Peyer's patch (tissue), 4 donors: ENCODE measurements around the gene MYO6. TPM values are rescaled to one million over a fixed set of nuclear protein-coding genes. Genes with fewer than 3 reads are reported as not detected.

Experiments
- DNase-seq, 3 donors: peaks; one replicate each; pipeline ENCODE4 v3.0.0-alpha.2; 2017 to 2019
- H3K27ac ChIP-seq, 4 donors: fragments of 200-600 bp; sonication (generic); one replicate each; pipeline ENCODE4 v1.5.1; 2016 to 2019
- H3K27me3 ChIP-seq, 2 donors: fragments of 200-600 bp; sonication (generic); one replicate each; pipeline ENCODE4 v1.5.1; 2019
- H3K36me3 ChIP-seq, 3 donors: fragments of 200-600 bp; sonication (generic); one replicate each; pipeline ENCODE4 v1.5.1; 2016 to 2019
- H3K4me1 ChIP-seq, 4 donors: fragments of 200-600 bp; sonication (generic); one replicate each; pipeline ENCODE4 v1.5.1; 2016 to 2019
- H3K4me3 ChIP-seq, 4 donors: fragments of 200-600 bp; sonication (generic); 1 replicate in 3 of 4; 2 replicates in 1 of 4; pipeline ENCODE4 v1.5.1; 2016 to 2019; ENCODE audit warnings: mild to moderate bottlenecking in 1 of 4
- H3K9me3 ChIP-seq, 4 donors: fragments of 200-600 bp; sonication (generic); one replicate each; pipeline ENCODE4 v1.5.1; 2016 to 2019; ENCODE audit warnings: mild to moderate bottlenecking in 1 of 4
- CTCF ChIP-seq, 6 experiments: fragments of 450-650 bp in 4 of 6; fragments of 200-600 bp in 2 of 6; sonication (generic) in 1 of 6; IDR thresholded peaks; one replicate each; pipeline ENCODE4 v1.5.1; 2017 to 2019; ENCODE audit warnings: antibody characterized with exemption in 6 of 6, mild to moderate bottlenecking in 3 of 6, moderate library complexity in 1 of 6
- POLR2A ChIP-seq, 2 donors: fragments of 450-650 bp; IDR thresholded peaks; one replicate each; pipeline ENCODE4 v1.5.1; 2017; ENCODE audit warnings: antibody characterized with exemption in 2 of 2, mild to moderate bottlenecking in 2 of 2, moderate library complexity in 2 of 2
- total RNA-seq, 4 donors: library from RNA; depleted of rRNA; stranded (reverse); fragments of >200 nt; gene quantifications; one replicate each; pipeline ENCODE4 v1.1.0, GENCODE V29; 2016

MYO6 gene
- total RNA-seq, 4 donors from 2014 or later: 60.2 to 89.1 (median 76.2) TPM

GRCh38 chr6:75813476-75814250 lies 64.6 kb downstream of the MYO6 start:
- Histone ChIP-seq H3K36me3 (peaks cover 0 to 6% (median 0%) of the 10 kb centered on the region in 3 donors), H3K9me3 (no peaks in the 10 kb centered on the region), H3K27me3 (no peaks in the 10 kb centered on the region), H3K4me1 (no peaks in the 10 kb centered on the region), H3K4me3 (no peak overlapping the region), H3K27ac (no peak overlapping the region)
- TF ChIP-seq POLR2A (IDR thresholded peaks at IDR 0.05): no peak
- no peak for TF ChIP-seq CTCF (IDR thresholded peaks at IDR 0.05)
- no peak for DNase-seq

- TF ChIP-seq POLR2A (IDR thresholded peaks at IDR 0.05) (no peak), CTCF (IDR thresholded peaks at IDR 0.05) (no peak)
- H3K4me3 ChIP-seq: no peak overlapping the region
Measured at GRCh38 chr6:75815756-75816155, 66.7 kb downstream of the MYO6 start.

GRCh38 chr6:75818098-75818855 lies 69.2 kb downstream of the MYO6 start:
- DNase-seq: no peak
- no peak overlapping the region for H3K27ac ChIP-seq
- no peaks in the 10 kb centered on the region for H3K4me1 ChIP-seq
- no peak overlapping the region for H3K4me3 ChIP-seq
- no peaks in the 10 kb centered on the region for H3K9me3 ChIP-seq
- H3K36me3 ChIP-seq: peaks cover 0 to 3% (median 0%) of the 10 kb centered on the region in 3 donors
- H3K27me3 ChIP-seq: no peaks in the 10 kb centered on the region
- no peak for TF ChIP-seq POLR2A (IDR thresholded peaks at IDR 0.05)
- TF ChIP-seq CTCF (IDR thresholded peaks at IDR 0.05): no peak

More at GRCh38 chr6:75815756-75816155, 66.7 kb downstream of the MYO6 start:
- H3K9me3 ChIP-seq: no peaks in the 10 kb centered on the region
- no peaks in the 10 kb centered on the region for H3K27me3 ChIP-seq
- no peak for DNase-seq
- peaks cover 0 to 6% (median 0%) of the 10 kb centered on the region in 3 donors for H3K36me3 ChIP-seq
- no peaks in the 10 kb centered on the region for H3K4me1 ChIP-seq
- H3K27ac ChIP-seq: no peak overlapping the region

- TF ChIP-seq CTCF (IDR thresholded peaks at IDR 0.05) (no peak), POLR2A (IDR thresholded peaks at IDR 0.05) (no peak)
- no peak overlapping the region for H3K27ac ChIP-seq
- no peak for DNase-seq
- no peaks in the 10 kb centered on the region for H3K27me3 ChIP-seq
- H3K9me3 ChIP-seq: no peaks in the 10 kb centered on the region
- H3K36me3 ChIP-seq: peaks cover 0 to 3% (median 0%) of the 10 kb centered on the region in 3 donors
- H3K4me1 ChIP-seq: no peaks in the 10 kb centered on the region
- no peak overlapping the region for H3K4me3 ChIP-seq
Measured at GRCh38 chr6:75819776-75820487, 70.9 kb downstream of the MYO6 start.

- H3K4me3 ChIP-seq: no peak overlapping the region
- no peaks in the 10 kb centered on the region for H3K4me1 ChIP-seq
- no peaks in the 10 kb centered on the region for H3K9me3 ChIP-seq
- no peak overlapping the region for H3K27ac ChIP-seq
- no peaks in the 10 kb centered on the region for H3K27me3 ChIP-seq
- peaks cover 0 to 3% (median 0%) of the 10 kb centered on the region in 3 donors for H3K36me3 ChIP-seq
- TF ChIP-seq POLR2A (IDR thresholded peaks at IDR 0.05) (no peak), CTCF (IDR thresholded peaks at IDR 0.05) (no peak)
- DNase-seq: no peak
Measured at GRCh38 chr6:75824160-75824559, 75.1 kb downstream of the MYO6 start.
